Lower leg skin (tissue), 4 donors: ENCODE data around the gene NABP1. TPM values are rescaled to one million over a fixed set of nuclear protein-coding genes. Genes with fewer than 3 reads are reported as not detected.

Source experiments
- DNase-seq, 2 donors: peaks; one replicate each; pipeline ENCODE4 v3.0.0-alpha.2; 2019; ENCODE audit warnings: low spot score in 2 of 2
- H3K4me3 ChIP-seq: fragments of 200-600 bp; sonication (generic); 2 replicates; pipeline ENCODE4 v1.5.1; 2017; ENCODE audit warnings: mild to moderate bottlenecking, low read depth; ENCODE audit not compliant: poor library complexity, severe bottlenecking
- POLR2A ChIP-seq, 2 donors: fragments of 450-650 bp; IDR thresholded peaks; one replicate each; pipeline ENCODE4 v1.6.1; 2016 to 2017; ENCODE audit warnings: antibody characterized with exemption in 2 of 2, mild to moderate bottlenecking in 1 of 2, moderate library complexity in 1 of 2
- WGBS, 2 donors: methylation state at CpG; one replicate each; pipeline ENCODE4 v1.1.5; 2018; 5-methylcytosine and 5-hydroxymethylcytosine counted together
- intact Hi-C: fragments of 100-400 bp; cut with DNase I; formaldehyde crosslinking; loops from one replicate; pipeline ENCODE4 v1.15.0; 2023; ENCODE audit warnings: low total_unique reads
- total RNA-seq, 4 donors: library from RNA; depleted of rRNA; stranded (reverse); fragments of >200 nt; gene quantifications; one replicate each; pipeline ENCODE4 v1.1.0, GENCODE V29; 2016
- TF ChIP-seq, protein P1 (sequence below), 3 donors: fragments of 450-650 bp; IDR thresholded peaks; one replicate each; pipeline ENCODE4 v1.5.1; 2016; ENCODE audit warnings: antibody characterized with exemption in 3 of 3, mild to moderate bottlenecking in 3 of 3, moderate library complexity in 2 of 3

Gene NABP1
- total RNA-seq, 4 donors from 2014 or later = 6.2 to 38.0 (median 9.5) TPM

DNA sequence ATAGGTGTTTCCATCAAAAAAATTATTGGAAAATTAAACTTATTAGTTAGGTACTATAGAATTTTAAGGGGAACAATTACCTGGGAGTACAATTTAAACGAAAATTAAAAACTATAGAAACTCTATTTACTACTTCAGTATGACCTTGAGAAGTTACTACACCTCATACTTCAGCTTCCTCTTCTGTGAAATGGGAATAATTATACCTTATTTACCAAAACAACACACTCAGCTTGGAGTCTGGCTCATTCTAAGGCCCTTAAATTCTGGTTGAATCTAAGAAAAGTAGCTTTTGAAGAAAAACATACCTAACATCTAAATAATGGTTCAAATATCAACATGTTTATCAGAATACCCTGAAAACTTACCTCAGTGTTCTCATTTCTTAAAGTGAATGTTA is 2.7 kb downstream of the NABP1 start:
- no peak for DNase-seq
- intact Hi-C loops = no loop called here
- TF ChIP-seq POLR2A (IDR thresholded peaks at IDR 0.05) = no peak
- TF ChIP-seq, protein P1, sequence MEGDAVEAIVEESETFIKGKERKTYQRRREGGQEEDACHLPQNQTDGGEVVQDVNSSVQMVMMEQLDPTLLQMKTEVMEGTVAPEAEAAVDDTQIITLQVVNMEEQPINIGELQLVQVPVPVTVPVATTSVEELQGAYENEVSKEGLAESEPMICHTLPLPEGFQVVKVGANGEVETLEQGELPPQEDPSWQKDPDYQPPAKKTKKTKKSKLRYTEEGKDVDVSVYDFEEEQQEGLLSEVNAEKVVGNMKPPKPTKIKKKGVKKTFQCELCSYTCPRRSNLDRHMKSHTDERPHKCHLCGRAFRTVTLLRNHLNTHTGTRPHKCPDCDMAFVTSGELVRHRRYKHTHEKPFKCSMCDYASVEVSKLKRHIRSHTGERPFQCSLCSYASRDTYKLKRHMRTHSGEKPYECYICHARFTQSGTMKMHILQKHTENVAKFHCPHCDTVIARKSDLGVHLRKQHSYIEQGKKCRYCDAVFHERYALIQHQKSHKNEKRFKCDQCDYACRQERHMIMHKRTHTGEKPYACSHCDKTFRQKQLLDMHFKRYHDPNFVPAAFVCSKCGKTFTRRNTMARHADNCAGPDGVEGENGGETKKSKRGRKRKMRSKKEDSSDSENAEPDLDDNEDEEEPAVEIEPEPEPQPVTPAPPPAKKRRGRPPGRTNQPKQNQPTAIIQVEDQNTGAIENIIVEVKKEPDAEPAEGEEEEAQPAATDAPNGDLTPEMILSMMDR (IDR thresholded peaks at IDR 0.05) = no peak
- H3K4me3 ChIP-seq = no peak overlapping the region
- WGBS, 2 donors = 79 to 92% methylated on average over 1 of the region's 1 CpG

DNA sequence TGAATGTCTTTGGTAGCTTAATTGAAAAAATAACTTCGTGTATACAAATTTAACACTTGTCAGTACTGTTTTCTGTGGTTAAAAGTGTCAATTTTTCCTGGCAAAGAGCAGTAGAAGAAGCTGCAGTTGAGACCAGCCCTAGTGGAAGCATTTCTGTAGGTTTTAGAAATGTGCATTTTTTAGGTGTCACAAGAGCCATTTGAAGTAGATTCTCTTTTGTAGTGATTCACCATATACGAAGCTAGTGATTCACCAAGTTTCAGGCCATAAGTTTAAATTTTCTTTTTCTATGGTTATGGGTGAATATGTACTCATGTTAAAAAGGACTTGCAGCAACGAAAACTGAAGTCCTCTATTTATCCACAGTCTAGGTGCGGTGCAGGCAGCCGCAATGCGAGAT is 4.2 kb downstream of the NABP1 start:
- H3K4me3 ChIP-seq = no peak overlapping the region
- TF ChIP-seq, protein P1 (IDR thresholded peaks at IDR 0.05) = no peak
- TF ChIP-seq POLR2A (IDR thresholded peaks at IDR 0.05) = no peak
- DNase-seq = no peak
- 91% methylated on average over 6 of the region's 6 CpGs for WGBS, 2 donors
- intact Hi-C loops = no loop called here

DNA sequence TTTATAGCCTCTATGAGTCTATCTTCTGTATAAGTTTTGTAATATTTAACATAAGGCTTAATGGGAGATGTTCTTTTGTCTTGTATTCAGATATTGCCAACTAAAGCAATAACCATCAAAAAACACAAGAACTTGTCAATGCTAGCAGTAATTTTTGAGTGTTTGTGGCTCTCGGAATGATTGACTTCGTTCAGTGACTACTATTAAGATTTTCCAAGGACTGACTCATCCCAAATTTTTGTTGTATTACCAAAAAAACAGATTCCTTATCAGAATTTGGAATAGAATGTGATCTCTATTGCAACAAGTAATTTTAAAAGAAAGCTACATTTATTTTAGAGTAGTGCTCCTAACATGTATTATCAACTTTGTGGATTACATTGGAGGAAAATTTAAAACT is 8.1 kb downstream of the NABP1 start:
- intact Hi-C loops = no loop called here
- 66 to 83% methylated on average over 2 of the region's 2 CpGs for WGBS, 2 donors
- H3K4me3 ChIP-seq = no peak overlapping the region
- TF ChIP-seq, protein P1 (IDR thresholded peaks at IDR 0.05) = no peak
- TF ChIP-seq POLR2A (IDR thresholded peaks at IDR 0.05) = no peak
- no peak for DNase-seq

DNA sequence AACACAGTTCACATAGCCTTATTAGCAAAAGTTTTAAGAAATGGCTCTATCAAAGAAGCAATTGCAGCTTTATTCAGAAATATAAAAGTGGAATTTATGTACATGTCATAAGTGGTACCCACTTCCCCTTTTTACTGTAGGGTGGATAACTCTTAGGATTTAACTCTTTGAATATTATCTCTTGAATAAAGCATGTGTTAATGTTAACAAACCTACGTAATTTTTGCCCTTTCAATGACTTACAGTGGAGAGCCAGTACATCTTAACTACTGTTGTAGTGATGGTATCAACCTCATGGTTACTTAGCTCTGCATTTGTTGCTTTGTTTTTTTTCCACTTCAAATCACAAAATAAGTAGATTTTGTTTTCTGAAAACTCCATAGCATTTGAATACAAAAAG is 8.8 kb downstream of the NABP1 start:
- TF ChIP-seq, protein P1 (IDR thresholded peaks at IDR 0.05) = no peak
- no peak for TF ChIP-seq POLR2A (IDR thresholded peaks at IDR 0.05)
- intact Hi-C loops = no loop called here
- 84 to 87% methylated on average over 1 of the region's 1 CpG for WGBS, 2 donors
- H3K4me3 ChIP-seq = no peak overlapping the region
- DNase-seq = no peak

DNA sequence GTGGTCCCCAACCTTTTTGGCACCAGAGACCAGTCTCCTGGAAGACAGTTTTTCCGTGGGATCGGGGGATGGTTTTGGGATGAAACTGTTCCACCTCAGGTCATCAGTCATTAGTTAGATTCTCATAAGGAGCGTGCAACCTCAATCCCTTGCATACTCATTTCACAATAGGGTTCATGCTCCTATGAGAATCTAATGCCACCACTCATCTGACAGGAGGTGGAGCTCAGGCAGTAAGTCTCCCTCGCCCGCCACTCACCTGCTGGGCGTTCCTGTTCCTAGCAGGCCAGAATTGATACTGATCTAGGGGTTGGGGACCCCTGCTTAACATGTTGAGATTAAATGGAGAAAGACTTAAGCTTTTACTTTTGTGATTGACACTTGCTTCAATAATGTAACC is 9.9 kb downstream of the NABP1 start:
- H3K4me3 ChIP-seq = no peak overlapping the region
- WGBS, 2 donors = 92 to 94% methylated on average over 6 of the region's 6 CpGs
- intact Hi-C loops = no loop called here
- no peak for DNase-seq
- no peak for TF ChIP-seq POLR2A (IDR thresholded peaks at IDR 0.05)
- TF ChIP-seq, protein P1 (IDR thresholded peaks at IDR 0.05) = no peak

DNA sequence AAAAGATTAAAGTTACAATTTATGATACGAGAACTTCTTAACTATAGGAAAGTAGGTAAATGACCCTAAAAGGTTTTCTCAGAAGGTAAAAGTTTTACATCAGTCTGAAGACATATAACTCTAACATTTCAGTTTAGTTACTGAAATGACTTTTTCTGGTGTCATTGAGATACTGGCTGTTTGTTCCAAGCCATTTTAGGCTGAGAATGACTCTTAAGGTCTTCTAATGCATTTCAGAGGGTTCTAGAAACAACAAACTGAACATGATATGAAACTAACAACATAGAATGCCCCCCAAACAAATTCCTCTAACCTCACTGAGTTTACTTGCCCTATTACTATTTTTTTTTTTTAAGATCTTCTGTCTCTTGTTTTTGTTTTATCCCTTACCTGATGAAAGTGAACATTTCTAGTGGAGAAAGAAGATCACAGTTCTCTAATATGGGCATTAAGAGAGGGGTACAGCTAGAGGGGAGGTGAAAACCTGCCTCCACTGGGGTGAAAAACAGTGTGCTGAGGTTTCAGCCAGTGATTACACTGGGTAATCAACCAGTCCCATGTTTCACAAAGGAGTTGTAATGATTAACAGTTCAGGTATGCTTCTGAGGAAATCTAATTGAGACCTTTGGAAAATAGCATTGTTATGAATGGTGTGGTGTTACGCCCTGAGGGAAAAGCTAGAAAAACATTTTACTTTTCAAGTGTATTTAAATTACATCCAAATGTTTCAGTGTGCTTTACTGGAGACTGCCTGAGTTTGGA is 11.2 kb downstream of the NABP1 start:
- WGBS, 2 donors = 65 to 69% methylated on average over 2 of the region's 2 CpGs
- no peak for DNase-seq
- TF ChIP-seq POLR2A (IDR thresholded peaks at IDR 0.05) = no peak
- TF ChIP-seq, protein P1 (IDR thresholded peaks at IDR 0.05) = no peak
- intact Hi-C loops = no loop called here
- no peak overlapping the region for H3K4me3 ChIP-seq
